Endothelial cell of umbilical vein (primary cell): ENCODE results near the gene FHIT.

Experiments used
- CTCF ChIP-seq, 2 donors: IDR thresholded peaks; 1 replicate in 1 of 2; 2 replicates in 1 of 2; pipeline ENCODE4 v1.5.1; 2011; ENCODE audit warnings: low read length in 2 of 2, mild to moderate bottlenecking in 2 of 2, moderate library complexity in 2 of 2, control low read depth in 1 of 2, inconsistent platforms in 1 of 2, low read depth in 1 of 2; ENCODE audit not compliant: insufficient read depth in 1 of 2; ENCODE audit errors: extremely low read depth in 1 of 2
- EZH2 ChIP-seq: IDR thresholded peaks from 2 replicates; pipeline ENCODE4 v1.6.1; 2012; ENCODE audit warnings: borderline replicate concordance, low read depth, mild to moderate bottlenecking, moderate library complexity, low read length, inconsistent platforms; ENCODE audit not compliant: severe bottlenecking
- GATA2 ChIP-seq: IDR thresholded peaks from 2 replicates; pipeline ENCODE4 v1.7.0; 2011; ENCODE audit warnings: low read depth, mild to moderate bottlenecking, moderate library complexity, mixed read lengths, low read length; ENCODE audit not compliant: insufficient read length, insufficient read depth
- JUN ChIP-seq: IDR thresholded peaks from 2 replicates; pipeline ENCODE4 v1.6.1; 2011; ENCODE audit warnings: borderline replicate concordance, low read depth; ENCODE audit not compliant: insufficient read length, insufficient read depth
- POLR2A ChIP-seq: IDR thresholded peaks from 2 replicates; pipeline ENCODE4 v1.6.1; 2012; ENCODE audit warnings: low read depth, mild to moderate bottlenecking, control low read depth, low read length
- POLR2AphosphoS5 ChIP-seq: IDR thresholded peaks from 2 replicates; pipeline ENCODE4 v1.6.1; 2012; ENCODE audit warnings: low read depth, mild to moderate bottlenecking, control low read depth, low read length, moderate library complexity; ENCODE audit not compliant: insufficient read depth
- TF ChIP-seq, protein P1 (sequence below): IDR thresholded peaks from 2 replicates; pipeline ENCODE4 v1.6.1; 2011; ENCODE audit not compliant: insufficient read depth, insufficient read length

DNA sequence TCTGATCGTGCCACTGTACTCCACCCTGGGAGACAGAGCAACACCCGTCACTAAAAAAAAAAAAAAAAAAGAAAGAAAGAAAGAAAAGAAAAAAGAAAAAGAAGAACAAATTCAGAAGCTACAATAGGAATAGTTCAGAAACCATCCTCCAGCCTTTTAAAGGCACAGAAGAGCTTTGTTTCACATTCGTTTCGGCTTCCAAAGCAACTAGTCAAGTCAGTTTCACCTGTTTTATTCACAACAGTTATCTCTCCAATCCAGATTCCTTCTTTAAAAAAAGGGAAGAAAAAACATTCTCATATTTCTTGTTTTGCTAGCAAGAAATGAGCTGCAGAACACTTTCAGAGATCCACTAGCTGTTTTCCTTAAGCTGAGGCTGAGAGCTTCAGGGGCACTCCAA lies 1433.7 kb downstream of the FHIT start:
- TF ChIP-seq CTCF (IDR thresholded peaks at IDR 0.05; ENCODE audit: extremely low read depth in 1 of 2, insufficient read depth in 1 of 2, low read depth in 1 of 2, low read length in 2 of 2) = no peak
- TF ChIP-seq POLR2A = no peak
- TF ChIP-seq EZH2 = no peak
- TF ChIP-seq POLR2AphosphoS5 = no peak
- TF ChIP-seq JUN = no peak
- TF ChIP-seq, protein P1, sequence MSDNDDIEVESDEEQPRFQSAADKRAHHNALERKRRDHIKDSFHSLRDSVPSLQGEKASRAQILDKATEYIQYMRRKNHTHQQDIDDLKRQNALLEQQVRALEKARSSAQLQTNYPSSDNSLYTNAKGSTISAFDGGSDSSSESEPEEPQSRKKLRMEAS = no peak
- TF ChIP-seq GATA2 = no peak
